ENCODE measurements around the gene SCN4A. TPM values are rescaled to one million over a fixed set of nuclear protein-coding genes. Genes with fewer than 3 reads are reported as not detected.
"Not testable (repeated sequence)": the region's sequence is repeated elsewhere in the genome, so short reads cannot be mapped to it uniquely, and the experiment has no call there.

Gene SCN4A
- total RNA-seq, 1 donor from 2014 or later, result 0.78 TPM

DNA sequence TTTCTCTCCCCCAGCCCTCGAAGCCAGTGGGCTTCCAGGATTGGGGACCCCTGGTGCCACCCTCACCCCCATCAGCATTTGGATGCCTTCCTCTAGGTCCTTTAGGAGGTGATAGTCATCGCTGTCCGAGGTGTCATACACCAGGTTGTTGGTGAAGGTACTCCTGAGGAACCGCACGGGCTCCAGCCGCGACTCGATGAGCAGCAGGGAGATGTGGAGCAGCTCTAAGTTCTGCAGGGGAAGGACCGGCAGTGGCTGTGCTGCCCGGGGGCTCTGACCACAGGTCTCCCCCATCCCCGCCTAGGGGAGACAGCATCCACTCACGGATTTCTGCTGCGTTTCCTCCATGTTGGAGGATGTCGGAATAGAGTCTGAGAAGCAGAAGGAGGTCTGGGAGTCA lies 62.6 kb downstream of the SCN4A start:
- Mint-ChIP-seq H3K9me3 (no peaks in the 10 kb centered on the region), H3K4me1 (peaks cover 36% of the 10 kb centered on the region), H3K27ac (no peak overlapping the region), H3K27me3 (peaks cover 1% of the 10 kb centered on the region), H3K4me3 (no peak overlapping the region), H3K36me3 (ENCODE audit: low read depth) (no peaks in the 10 kb centered on the region)
- TF ChIP-seq, protein P1, sequence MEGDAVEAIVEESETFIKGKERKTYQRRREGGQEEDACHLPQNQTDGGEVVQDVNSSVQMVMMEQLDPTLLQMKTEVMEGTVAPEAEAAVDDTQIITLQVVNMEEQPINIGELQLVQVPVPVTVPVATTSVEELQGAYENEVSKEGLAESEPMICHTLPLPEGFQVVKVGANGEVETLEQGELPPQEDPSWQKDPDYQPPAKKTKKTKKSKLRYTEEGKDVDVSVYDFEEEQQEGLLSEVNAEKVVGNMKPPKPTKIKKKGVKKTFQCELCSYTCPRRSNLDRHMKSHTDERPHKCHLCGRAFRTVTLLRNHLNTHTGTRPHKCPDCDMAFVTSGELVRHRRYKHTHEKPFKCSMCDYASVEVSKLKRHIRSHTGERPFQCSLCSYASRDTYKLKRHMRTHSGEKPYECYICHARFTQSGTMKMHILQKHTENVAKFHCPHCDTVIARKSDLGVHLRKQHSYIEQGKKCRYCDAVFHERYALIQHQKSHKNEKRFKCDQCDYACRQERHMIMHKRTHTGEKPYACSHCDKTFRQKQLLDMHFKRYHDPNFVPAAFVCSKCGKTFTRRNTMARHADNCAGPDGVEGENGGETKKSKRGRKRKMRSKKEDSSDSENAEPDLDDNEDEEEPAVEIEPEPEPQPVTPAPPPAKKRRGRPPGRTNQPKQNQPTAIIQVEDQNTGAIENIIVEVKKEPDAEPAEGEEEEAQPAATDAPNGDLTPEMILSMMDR (IDR thresholded peaks at IDR 0.05), result no peak
- no peak for ATAC-seq (ENCODE audit: low read depth)
- no peak for DNase-seq
- CTCF ChIA-PET, result interaction anchor here (1.4 to 12.3 kb wide), 11 partner anchors 10 to 222 kb away, joined by 3 to 116 read pairs (median 15); partner anchors contain the start of genes ERN1 and ICAM2
- intact Hi-C loops (cut with micrococcal nuclease), result loop anchor here (5.0 kb wide), 1 partner anchor 372 kb away; no protein-coding TSS in a partner anchor
- POLR2A ChIA-PET, result interaction anchor here (0.6 to 3.1 kb wide), 2 partner anchors 109 to 236 kb away, joined by 5 to 16 read pairs; no protein-coding TSS in a partner anchor

DNA sequence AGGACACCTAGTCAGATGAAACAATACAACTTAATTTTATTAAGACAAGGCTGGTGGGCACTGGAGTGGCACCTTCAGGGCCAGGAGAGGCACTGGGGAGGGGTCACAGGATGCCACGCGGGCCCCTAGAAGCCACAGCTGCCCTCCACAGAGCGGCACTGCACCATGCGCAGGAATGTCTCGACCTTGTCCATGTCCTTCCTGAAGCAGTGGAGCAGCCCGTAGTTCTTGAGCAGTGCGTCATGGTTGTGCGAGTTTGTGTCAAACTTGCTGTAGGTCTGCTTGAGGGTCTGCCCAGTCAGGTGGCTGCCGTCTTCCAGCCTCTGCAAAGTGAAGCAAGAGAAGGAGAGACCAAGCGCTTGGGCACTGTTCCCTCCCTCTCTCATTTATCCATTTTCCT lies 63.1 kb downstream of the SCN4A start:
- POLR2A ChIA-PET; H3K27ac Mint-ChIP-seq; H3K4me3 Mint-ChIP-seq; ATAC-seq (ENCODE audit: low read depth); intact Hi-C loops (cut with micrococcal nuclease); H3K9me3 Mint-ChIP-seq; H3K27me3 Mint-ChIP-seq; H3K36me3 Mint-ChIP-seq (ENCODE audit: low read depth); DNase-seq: not testable (repeated sequence)
- CTCF ChIA-PET, result interaction anchor here (3.2 to 12.3 kb wide), 5 partner anchors 37 to 223 kb away, joined by 15 to 116 read pairs (median 70); partner anchors contain the start of genes ERN1 and ICAM2
- peaks cover 33% of the 10 kb centered on the region for H3K4me1 Mint-ChIP-seq

DNA sequence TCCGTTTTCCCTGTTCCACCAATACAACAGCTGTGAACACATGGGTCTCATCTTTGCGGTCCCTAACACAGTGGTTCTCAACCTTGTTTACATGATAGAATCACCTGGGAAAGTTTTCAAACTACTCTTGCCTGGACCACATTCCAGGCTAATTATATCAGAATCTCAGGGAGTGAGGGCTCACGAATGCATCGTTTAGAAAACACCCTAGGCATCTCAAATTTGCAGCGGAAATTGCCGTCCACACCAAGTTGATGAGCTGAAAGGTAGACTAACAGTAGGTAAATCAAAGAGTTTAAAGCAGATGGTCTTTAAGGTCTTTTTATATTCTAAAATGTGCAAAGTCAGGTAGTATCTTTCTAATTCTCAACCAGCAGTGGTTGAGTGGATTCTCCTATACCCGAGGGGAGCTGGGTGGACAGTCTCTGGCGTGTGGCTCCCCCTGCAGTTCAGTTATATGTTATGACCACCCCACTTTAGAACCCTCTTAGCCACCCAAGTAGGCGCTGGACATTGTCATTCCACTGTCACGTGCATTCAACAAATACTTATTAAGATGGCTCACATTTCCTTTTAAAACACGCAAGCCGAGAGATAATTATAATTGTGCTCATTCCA lies 65.4 kb downstream of the SCN4A start:
- H3K9me3 Mint-ChIP-seq; H3K27ac Mint-ChIP-seq; H3K27me3 Mint-ChIP-seq; intact Hi-C loops (cut with micrococcal nuclease); ATAC-seq (ENCODE audit: low read depth); H3K36me3 Mint-ChIP-seq (ENCODE audit: low read depth); H3K4me3 Mint-ChIP-seq; POLR2A ChIA-PET: not testable (repeated sequence)
- peak; percentile 7 for DNase-seq
- CTCF ChIA-PET, result interaction anchor here (0.7 to 9.4 kb wide), 7 partner anchors 8 to 227 kb away, joined by 3 to 80 read pairs (median 3); no protein-coding TSS in a partner anchor
- H3K4me1 Mint-ChIP-seq, result peaks cover 15% of the 10 kb centered on the region

DNA sequence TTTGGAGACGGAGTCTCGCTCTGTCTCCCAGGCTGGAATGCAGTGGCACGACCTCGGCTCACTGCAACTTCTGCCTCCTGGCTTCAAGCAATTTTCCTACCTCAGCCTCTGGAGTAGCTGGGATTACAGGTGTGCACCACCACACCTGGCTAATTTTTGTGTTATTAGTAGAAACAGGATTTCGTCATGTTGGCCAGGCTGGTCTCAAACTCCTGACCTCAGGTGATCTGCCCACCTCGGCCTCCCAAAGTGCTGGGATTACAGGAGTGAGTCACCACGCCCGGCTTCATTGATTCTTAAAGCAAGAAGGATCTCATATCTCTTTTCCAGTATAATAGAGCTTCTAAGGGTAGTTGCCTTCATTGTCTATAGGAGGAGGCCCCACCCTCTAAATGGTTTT lies 67.9 kb downstream of the SCN4A start:
- H3K36me3 Mint-ChIP-seq (ENCODE audit: low read depth); DNase-seq; H3K9me3 Mint-ChIP-seq; H3K4me3 Mint-ChIP-seq; ATAC-seq (ENCODE audit: low read depth); H3K4me1 Mint-ChIP-seq; intact Hi-C loops (cut with micrococcal nuclease); H3K27ac Mint-ChIP-seq; H3K27me3 Mint-ChIP-seq: not testable (repeated sequence)
- ChIA-PET POLR2A (interaction anchor here (0.7 to 1.2 kb wide), 3 partner anchors 15 to 241 kb away, joined by 3 to 4 read pairs (median 3); no protein-coding TSS in a partner anchor), CTCF (interaction anchor here (0.6 to 9.4 kb wide), 7 partner anchors 35 to 228 kb away, joined by 3 to 80 read pairs (median 5); partner anchors contain the start of gene ICAM2)

DNA sequence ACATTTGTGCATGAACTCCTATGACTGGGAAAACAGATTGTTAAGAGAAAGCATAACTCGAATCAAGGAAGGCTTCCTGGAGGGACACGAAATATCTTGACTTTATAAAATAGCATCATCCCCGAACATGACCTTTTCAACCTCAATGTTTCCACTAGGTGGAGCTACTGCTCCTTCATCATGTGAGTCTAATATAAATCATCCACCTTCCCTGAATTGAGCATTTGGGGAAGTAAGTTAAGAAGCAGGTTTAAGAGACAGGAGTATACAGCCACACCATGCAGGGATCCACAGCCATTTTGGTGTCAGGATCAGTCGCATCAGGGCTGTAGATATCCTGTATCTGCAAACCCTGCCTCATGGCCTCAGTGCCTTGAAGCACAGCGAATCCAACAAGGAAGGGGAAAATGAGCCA lies 68.9 kb downstream of the SCN4A start:
- peak; percentile 83 for ATAC-seq (ENCODE audit: low read depth)
- intact Hi-C loops (cut with micrococcal nuclease), result not testable (repeated sequence)

DNA sequence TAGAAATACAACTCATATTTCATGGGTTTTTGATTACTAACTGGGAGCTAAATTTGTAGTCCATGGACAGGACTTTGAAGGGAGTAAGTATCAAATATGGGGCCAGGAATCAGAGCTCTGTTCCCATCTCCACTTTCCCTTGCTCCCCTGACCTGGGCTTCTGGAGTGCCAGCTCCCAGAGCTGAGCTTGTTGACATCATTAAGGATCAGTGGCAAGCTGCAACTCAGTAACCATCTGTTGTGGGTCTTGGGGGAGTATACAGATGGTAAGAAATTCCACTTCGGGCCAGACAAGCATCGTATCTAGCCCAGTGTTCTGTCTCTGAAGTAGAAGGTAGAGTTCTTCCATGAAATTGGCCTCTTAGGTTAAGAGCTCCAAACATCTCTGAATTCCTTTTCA lies 70.7 kb downstream of the SCN4A start:
- DNase-seq; ATAC-seq (ENCODE audit: low read depth); H3K27me3 Mint-ChIP-seq; H3K9me3 Mint-ChIP-seq; H3K27ac Mint-ChIP-seq; H3K36me3 Mint-ChIP-seq (ENCODE audit: low read depth); intact Hi-C loops (cut with micrococcal nuclease); H3K4me1 Mint-ChIP-seq; H3K4me3 Mint-ChIP-seq: not testable (repeated sequence)
- ChIA-PET CTCF (interaction anchor here (0.6 to 9.4 kb wide), 7 partner anchors 10 to 244 kb away, joined by 3 to 80 read pairs (median 10); no protein-coding TSS in a partner anchor), POLR2A (interaction anchor here (0.6 to 1.0 kb wide), 2 partner anchors 228 to 580 kb away, joined by 4 to 7 read pairs; partner anchors contain the start of gene ERN1)

More for the DNA sequence above, 68.9 kb downstream of the SCN4A start:
- H3K36me3 Mint-ChIP-seq (ENCODE audit: low read depth); H3K27me3 Mint-ChIP-seq; H3K9me3 Mint-ChIP-seq; H3K4me1 Mint-ChIP-seq; POLR2A ChIA-PET; H3K4me3 Mint-ChIP-seq; H3K27ac Mint-ChIP-seq: not testable (repeated sequence)
- CTCF ChIA-PET, result interaction anchor here (0.7 to 9.4 kb wide), 11 partner anchors 9 to 229 kb away, joined by 3 to 80 read pairs (median 10); no protein-coding TSS in a partner anchor
- peak; percentile 13 for DNase-seq

DNA sequence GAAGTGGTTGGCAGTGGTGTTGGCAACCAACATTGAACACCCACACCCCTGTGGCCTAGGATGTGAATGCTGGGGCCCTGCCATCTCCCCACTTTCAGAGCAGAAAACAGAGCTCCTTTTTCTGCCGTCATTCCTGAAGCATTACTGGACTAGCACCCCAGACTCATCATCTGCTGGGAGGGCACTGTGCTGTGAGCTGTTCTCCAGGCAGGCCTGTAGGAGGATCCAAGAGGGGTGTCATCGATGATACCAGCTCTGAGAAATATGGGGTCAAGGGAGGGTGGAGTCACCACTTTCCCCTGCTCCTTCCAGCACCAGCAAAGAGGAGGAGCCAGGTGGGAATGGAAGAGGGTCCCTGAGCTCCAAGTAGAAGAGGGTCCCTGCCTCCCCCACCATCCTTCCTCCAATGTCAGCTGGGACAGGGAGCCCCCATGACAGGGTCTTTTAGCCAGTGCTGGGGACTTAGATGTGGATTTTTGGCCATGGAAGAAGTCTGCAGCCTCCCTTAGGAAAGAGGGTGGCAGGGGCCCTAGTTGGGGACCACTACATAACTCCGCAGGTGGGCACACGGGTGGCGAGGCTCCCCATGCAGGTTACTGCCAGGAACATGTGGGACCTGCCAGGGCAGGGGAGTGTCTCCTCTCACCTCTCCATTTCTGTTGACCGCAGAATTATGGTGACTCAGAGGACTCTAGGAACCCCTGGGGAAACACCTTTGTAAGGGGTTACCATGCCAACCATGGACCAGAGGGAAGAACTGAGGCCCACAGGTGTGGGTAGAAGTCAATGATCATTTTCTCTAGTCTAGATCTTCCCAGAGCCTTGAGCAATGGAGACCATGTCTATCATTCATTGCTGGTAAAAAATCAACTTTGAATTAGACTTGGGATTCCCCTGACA lies 73.6 kb downstream of the SCN4A start:
- H3K4me1 Mint-ChIP-seq; H3K9me3 Mint-ChIP-seq; intact Hi-C loops (cut with micrococcal nuclease); H3K36me3 Mint-ChIP-seq (ENCODE audit: low read depth); H3K27me3 Mint-ChIP-seq; POLR2A ChIA-PET; H3K4me3 Mint-ChIP-seq; H3K27ac Mint-ChIP-seq: not testable (repeated sequence)
- CTCF ChIA-PET, result interaction anchor here (1.2 to 7.2 kb wide), 2 partner anchors 234 to 235 kb away, joined by 3 to 56 read pairs; no protein-coding TSS in a partner anchor
- ATAC-seq (ENCODE audit: low read depth), result peak; percentile 30
- peak; percentile 10 for DNase-seq

DNA sequence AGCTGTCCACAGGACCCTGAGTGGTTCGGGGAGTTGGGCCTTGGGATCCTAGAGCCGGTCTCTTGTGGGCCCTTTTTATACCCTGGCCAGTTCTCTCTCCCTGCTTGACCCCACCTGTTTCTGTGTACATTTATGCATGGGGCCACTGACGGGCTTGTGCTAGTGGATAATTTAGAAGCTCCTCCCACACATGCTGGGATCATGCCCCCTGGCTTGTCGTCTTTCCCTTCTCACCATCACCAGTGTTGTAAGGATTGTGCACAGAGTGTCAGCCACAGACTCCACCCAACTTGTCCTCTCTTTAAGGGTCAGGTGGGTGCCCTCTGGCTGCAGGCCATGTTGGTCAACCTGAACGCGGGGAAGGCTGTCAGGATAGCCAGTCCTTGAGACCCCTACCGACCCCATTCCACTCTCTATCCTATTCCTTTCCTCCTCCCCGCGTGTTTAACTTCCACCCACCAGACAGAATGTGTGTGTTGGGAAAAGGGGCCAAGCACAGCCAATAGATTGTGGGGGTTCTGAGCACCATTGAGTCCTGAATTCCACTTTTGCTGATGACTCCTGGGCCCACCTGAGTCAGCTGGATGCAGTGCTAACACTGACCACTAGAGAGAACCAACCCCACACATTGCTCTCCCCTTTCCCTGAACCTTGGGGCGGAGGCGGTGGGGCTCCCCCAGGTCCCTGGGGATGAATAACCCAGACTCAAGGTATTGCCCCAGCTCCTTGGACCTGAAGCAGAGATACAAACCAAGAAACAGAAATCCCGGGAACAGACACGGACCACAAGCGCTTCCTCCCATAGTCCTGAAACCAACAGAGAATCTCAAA lies 76.0 kb downstream of the SCN4A start, which contains the start of gene CSH1:
Gene CSH1, minus strand, starts transcription at position 51 of the 831 bp plus-strand sequence. CDS start 63 bp downstream, outside the sequence.
- H3K4me3 Mint-ChIP-seq; H3K36me3 Mint-ChIP-seq (ENCODE audit: low read depth); H3K27ac Mint-ChIP-seq; POLR2A ChIA-PET; H3K4me1 Mint-ChIP-seq; intact Hi-C loops (cut with micrococcal nuclease); H3K27me3 Mint-ChIP-seq; H3K9me3 Mint-ChIP-seq; CTCF ChIA-PET: not testable (repeated sequence)
- ATAC-seq (ENCODE audit: low read depth), result peak; percentile 67
- DNase-seq, result peak; percentile 3

DNA sequence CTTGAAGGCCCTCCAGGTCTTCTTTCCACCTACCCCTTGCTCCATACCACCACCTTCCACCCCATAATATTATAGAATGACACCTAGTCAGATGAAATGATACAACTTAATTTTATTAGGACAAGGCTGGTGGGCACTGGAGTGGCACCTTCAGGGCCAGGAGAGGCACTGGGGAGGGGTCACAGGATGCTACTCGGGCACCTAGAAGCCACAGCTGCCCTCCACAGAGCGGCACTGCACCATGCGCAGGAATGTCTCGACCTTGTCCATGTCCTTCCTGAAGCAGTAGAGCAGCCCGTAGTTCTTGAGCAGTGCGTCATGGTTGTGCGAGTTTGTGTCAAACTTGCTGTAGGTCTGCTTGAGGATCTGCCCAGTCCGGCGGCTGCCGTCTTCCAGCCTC lies 77.9 kb downstream of the SCN4A start:
- H3K4me1 Mint-ChIP-seq; ATAC-seq (ENCODE audit: low read depth); intact Hi-C loops (cut with micrococcal nuclease); POLR2A ChIA-PET; H3K4me3 Mint-ChIP-seq; CTCF ChIA-PET; H3K36me3 Mint-ChIP-seq (ENCODE audit: low read depth); H3K9me3 Mint-ChIP-seq; H3K27ac Mint-ChIP-seq; H3K27me3 Mint-ChIP-seq: not testable (repeated sequence)
- peak; percentile 4 for DNase-seq

DNA sequence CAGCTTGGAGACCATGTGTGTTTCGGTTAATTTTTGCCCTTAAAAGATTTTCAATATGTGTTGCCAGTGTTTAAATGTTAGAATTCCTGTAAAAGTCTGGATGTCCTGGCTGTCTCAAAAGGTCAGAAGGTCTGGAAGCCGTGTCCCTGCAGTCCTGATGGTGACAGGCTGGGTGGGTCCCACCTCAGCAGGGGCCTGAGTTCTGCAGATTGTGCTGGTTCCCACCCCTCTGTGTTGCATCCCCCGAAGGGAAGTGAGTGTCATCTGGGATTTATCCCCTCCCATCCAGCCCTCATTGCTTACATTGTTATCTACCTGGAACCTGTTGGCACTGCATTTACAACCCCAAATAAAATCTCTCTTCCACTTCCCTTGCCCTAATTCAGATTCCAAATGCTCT lies 78.7 kb downstream of the SCN4A start:
- H3K9me3 Mint-ChIP-seq; intact Hi-C loops (cut with micrococcal nuclease); H3K4me3 Mint-ChIP-seq; DNase-seq; H3K4me1 Mint-ChIP-seq; H3K27ac Mint-ChIP-seq; CTCF ChIA-PET; H3K27me3 Mint-ChIP-seq; ATAC-seq (ENCODE audit: low read depth); POLR2A ChIA-PET; H3K36me3 Mint-ChIP-seq (ENCODE audit: low read depth): not testable (repeated sequence)
